Mesendoderm (in vitro differentiated cells): ENCODE measurements around the gene ZIC5. TPM values are rescaled to one million over a fixed set of nuclear protein-coding genes. Genes with fewer than 3 reads are reported as not detected.

Experiments
- DNase-seq: peaks from one replicate; pipeline ENCODE4 v3.0.0; 2013
- H2AK5ac ChIP-seq: 2 replicates; pipeline ENCODE4 v1.6.1; 2013; ENCODE audit warnings: low read length, inconsistent platforms
- H2BK120ac ChIP-seq: 2 replicates; pipeline ENCODE4 v1.6.1; 2013; ENCODE audit warnings: low read depth, mild to moderate bottlenecking, low read length, moderate library complexity, mixed read lengths
- H2BK15ac ChIP-seq: replicated peaks from 2 replicates; pipeline ENCODE4 v1.6.1; 2013; ENCODE audit warnings: low read depth, mild to moderate bottlenecking, moderate library complexity
- H2BK5ac ChIP-seq: 2 replicates; pipeline ENCODE4 v1.6.1; 2013; ENCODE audit warnings: low read length, inconsistent platforms
- H3K18ac ChIP-seq: 2 replicates; pipeline ENCODE4 v1.6.1; 2013; ENCODE audit warnings: mild to moderate bottlenecking, low read length, mixed read lengths
- H3K23ac ChIP-seq: one replicate; pipeline ENCODE4 v1.6.1; 2013; ENCODE audit warnings: low read length
- H3K27ac ChIP-seq: 2 replicates; pipeline ENCODE4 v1.5.1; 2013; ENCODE audit warnings: low read depth, mild to moderate bottlenecking, inconsistent platforms, low read length, moderate library complexity
- H3K27me3 ChIP-seq: 2 replicates; pipeline ENCODE4 v1.6.1; 2013; ENCODE audit warnings: low read length, control low read depth, mild to moderate bottlenecking, inconsistent platforms; ENCODE audit not compliant: insufficient read depth, poor library complexity
- H3K36me3 ChIP-seq: 2 replicates; pipeline ENCODE4 v1.6.1; 2013; ENCODE audit warnings: low read length, inconsistent platforms; ENCODE audit not compliant: control insufficient read depth, insufficient read depth
- H3K4ac ChIP-seq: one replicate; pipeline ENCODE4 v1.6.1; 2013; ENCODE audit warnings: low read depth, mild to moderate bottlenecking, low read length, moderate library complexity
- H3K4me1 ChIP-seq: 2 replicates; pipeline ENCODE4 v1.6.1; 2013; ENCODE audit warnings: low read depth, low read length, inconsistent platforms; ENCODE audit not compliant: control insufficient read depth
- H3K4me2 ChIP-seq: 2 replicates; pipeline ENCODE4 v1.6.1; 2013; ENCODE audit warnings: low read length
- H3K4me3 ChIP-seq: 2 replicates; pipeline ENCODE4 v1.5.1; 2013; ENCODE audit warnings: mild to moderate bottlenecking, low read length
- H3K56ac ChIP-seq: one replicate; pipeline ENCODE4 v1.6.1; 2013; ENCODE audit warnings: low read length
- H3K79me1 ChIP-seq: 2 replicates; pipeline ENCODE4 v1.6.1; 2013; ENCODE audit warnings: low read length, inconsistent platforms
- H3K79me2 ChIP-seq: 2 replicates; pipeline ENCODE4 v1.6.1; 2013; ENCODE audit warnings: mild to moderate bottlenecking, low read length; ENCODE audit not compliant: control insufficient read depth, insufficient read depth
- H3K9ac ChIP-seq: 2 replicates; pipeline ENCODE4 v1.6.1; 2013; ENCODE audit warnings: low read length, inconsistent platforms
- H4K5ac ChIP-seq: one replicate; pipeline ENCODE4 v1.6.1; 2013; ENCODE audit warnings: low read length
- H4K8ac ChIP-seq: one replicate; pipeline ENCODE4 v1.6.1; 2013; ENCODE audit warnings: low read depth, mild to moderate bottlenecking, control low read depth, low read length, moderate library complexity
- WGBS: extraction: QIAGEN DNeasy Blood & Tissue Kit; methylation state at CpG from one replicate; pipeline ENCODE4 v1.1.7; 2013; ENCODE audit warnings: low lambda C conversion rate, missing lambda C conversion rate; ENCODE audit not compliant: insufficient coverage; ENCODE audit errors: extremely low coverage; 5-methylcytosine and 5-hydroxymethylcytosine counted together
- polyA plus RNA-seq, 2 experiments: library from polyadenylated mRNA; stranded (reverse); fragments of 200-250 nt; gene quantifications; one replicate each; pipeline ENCODE4 v1.2.3, GENCODE V29; 2013

Gene ZIC5
- polyA plus RNA-seq (2013, experiment 1 of 2), result 10.9 TPM
- 11.0 TPM for polyA plus RNA-seq (2013, experiment 2 of 2)

DNA sequence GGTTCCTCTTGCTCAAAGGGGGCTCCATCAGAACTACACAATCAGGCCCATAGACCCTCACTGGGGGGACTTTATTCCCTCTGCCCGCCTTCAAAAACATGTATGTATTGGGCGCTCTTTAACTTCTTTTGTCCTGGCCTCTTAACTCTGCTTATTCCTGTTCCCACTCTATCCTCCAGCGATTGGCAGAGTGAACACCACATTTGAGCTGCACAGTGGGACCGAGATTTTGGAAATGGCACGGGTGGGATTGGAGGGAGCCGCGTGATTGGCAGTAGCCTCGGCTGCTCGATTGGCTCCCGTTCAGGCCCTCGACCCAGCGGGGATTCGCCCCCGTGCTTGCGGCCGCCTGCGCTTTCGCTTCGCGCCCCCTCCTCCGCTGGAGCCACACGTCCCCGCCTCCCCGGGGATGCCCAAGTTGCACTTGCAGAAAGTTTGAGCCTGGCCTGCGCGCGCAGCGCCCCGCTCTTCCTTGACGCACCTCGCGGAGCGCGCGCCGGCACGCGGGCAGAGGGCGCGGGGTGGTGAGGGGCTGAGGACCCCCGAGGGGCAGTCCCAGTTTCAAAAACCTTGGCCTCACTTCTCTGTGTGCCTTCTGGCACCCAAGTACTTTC, at the start of gene ZIC5:
ZIC5 (minus strand) TSS at position 192 of the 614 bp plus-strand sequence; CDS start at position 28, 164 bp downstream.
- H3K27me3 ChIP-seq, result no peaks in the 10 kb centered on the region
- H3K27ac ChIP-seq, result peak within 1 kb of the TSS; percentile 95
- peak within 1 kb of the TSS; percentile 28 for H2BK120ac ChIP-seq
- peak within 1 kb of the TSS; percentile 88 for H3K9ac ChIP-seq
- H2BK5ac ChIP-seq, result peak within 1 kb of the TSS; percentile 87
- H3K79me1 ChIP-seq, result peaks cover 4% of the 10 kb centered on the region
- H3K23ac ChIP-seq, result peak within 1 kb of the TSS; percentile 94
- WGBS, result no CpG with 5 or more reads among the region's 41 CpGs
- peaks cover 32% of the 10 kb centered on the region for H3K79me2 ChIP-seq
- H2AK5ac ChIP-seq, result no peak within 1 kb of the TSS
- no peak within 1 kb of the TSS for H4K5ac ChIP-seq
- H3K18ac ChIP-seq, result peak within 1 kb of the TSS; percentile 96
- peak; percentile 91 for DNase-seq
- H3K36me3 ChIP-seq, result no peaks in the 10 kb centered on the region
- H3K56ac ChIP-seq, result peak within 1 kb of the TSS; percentile 98
- peak within 1 kb of the TSS; percentile 85 for H3K4me2 ChIP-seq
- H2BK15ac ChIP-seq, result no peak within 1 kb of the TSS
- H3K4ac ChIP-seq, result peak within 1 kb of the TSS; percentile 99
- peaks cover 10% of the 10 kb centered on the region for H3K4me1 ChIP-seq
- H3K4me3 ChIP-seq, result peak within 1 kb of the TSS; percentile 71
- H4K8ac ChIP-seq, result peak within 1 kb of the TSS; percentile 78

DNA sequence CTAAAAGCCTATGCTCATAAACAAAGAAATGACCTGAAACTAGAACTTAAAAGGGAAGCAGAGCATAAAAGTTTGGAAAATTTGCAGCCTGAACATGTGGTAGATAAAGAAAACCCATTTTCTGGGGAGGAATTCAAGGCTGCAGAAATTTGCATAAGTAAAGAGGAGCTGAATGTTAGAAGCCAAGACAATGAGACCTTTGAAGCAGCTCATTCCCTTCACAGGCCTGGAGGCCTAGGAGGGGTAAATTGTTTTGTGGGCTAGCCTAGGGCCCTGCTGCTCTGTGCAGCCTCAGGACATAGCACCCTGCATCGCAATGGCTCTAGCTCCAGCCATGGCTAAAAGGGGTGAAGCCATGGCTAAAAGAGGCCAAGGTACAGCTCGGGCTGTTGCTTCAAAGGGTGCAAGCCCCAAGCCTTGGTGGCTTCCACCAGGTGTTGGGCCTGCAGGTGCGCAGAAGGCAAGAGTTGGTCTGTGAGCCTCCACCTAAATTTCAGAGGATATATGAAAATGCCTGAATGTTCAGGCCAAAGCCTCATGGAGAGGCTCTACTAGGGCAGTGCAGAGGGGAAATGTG, 48.3 kb upstream of the ZIC5 start:
- Histone ChIP-seq H3K56ac (no peak overlapping the region), H4K5ac (no peak overlapping the region), H2AK5ac (no peak overlapping the region), H4K8ac (no peak overlapping the region), H3K23ac (no peak overlapping the region), H3K79me1 (no peaks in the 10 kb centered on the region), H3K4me1 (no peaks in the 10 kb centered on the region), H3K4me2 (no peak overlapping the region), H3K9ac (no peak overlapping the region), H3K4me3 (no peak overlapping the region), H3K18ac (no peak overlapping the region), H3K79me2 (no peaks in the 10 kb centered on the region), H3K4ac (no peak overlapping the region), H3K36me3 (no peaks in the 10 kb centered on the region), H3K27me3 (no peaks in the 10 kb centered on the region), H3K27ac (no peak overlapping the region), H2BK5ac (no peak overlapping the region), H2BK15ac (no peak overlapping the region), H2BK120ac (no peak overlapping the region)
- no CpG with 5 or more reads among the region's 3 CpGs for WGBS
- no peak for DNase-seq

DNA sequence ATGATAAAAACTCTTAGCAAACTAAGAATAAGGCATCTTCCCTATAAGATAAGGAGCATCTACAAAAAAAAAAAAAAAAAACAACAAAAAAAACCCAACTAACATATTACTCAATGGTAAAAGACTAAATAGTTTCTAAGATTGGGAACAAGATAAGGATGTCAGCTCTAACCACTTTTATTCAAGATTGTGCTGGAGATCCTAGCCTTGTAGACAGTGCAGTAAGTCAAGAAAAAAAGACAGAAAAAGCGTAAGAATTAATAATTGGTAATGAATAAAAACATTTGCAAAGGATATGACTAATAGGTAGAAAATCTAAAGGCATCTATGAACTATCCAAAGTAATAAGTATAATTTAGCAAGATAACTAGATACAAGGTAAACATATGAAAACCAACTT, 43.1 kb upstream of the ZIC5 start:
- H3K18ac ChIP-seq, result no peak overlapping the region
- no peak overlapping the region for H3K27ac ChIP-seq
- H3K27me3 ChIP-seq, result no peaks in the 10 kb centered on the region
- H3K9ac ChIP-seq, result no peak overlapping the region
- no peak overlapping the region for H2BK15ac ChIP-seq
- no peaks in the 10 kb centered on the region for H3K4me1 ChIP-seq
- H3K4me3 ChIP-seq, result no peak overlapping the region
- no peaks in the 10 kb centered on the region for H3K36me3 ChIP-seq
- H2BK120ac ChIP-seq, result no peak overlapping the region
- H3K56ac ChIP-seq, result no peak overlapping the region
- no peak overlapping the region for H3K4ac ChIP-seq
- no peak overlapping the region for H3K4me2 ChIP-seq
- H4K8ac ChIP-seq, result no peak overlapping the region
- no peaks in the 10 kb centered on the region for H3K79me2 ChIP-seq
- no peak overlapping the region for H2BK5ac ChIP-seq
- no peaks in the 10 kb centered on the region for H3K79me1 ChIP-seq
- WGBS, result no CpG with 5 or more reads among the region's 1 CpG
- no peak for DNase-seq
- H4K5ac ChIP-seq, result no peak overlapping the region
- H3K23ac ChIP-seq, result no peak overlapping the region
- H2AK5ac ChIP-seq, result no peak overlapping the region

DNA sequence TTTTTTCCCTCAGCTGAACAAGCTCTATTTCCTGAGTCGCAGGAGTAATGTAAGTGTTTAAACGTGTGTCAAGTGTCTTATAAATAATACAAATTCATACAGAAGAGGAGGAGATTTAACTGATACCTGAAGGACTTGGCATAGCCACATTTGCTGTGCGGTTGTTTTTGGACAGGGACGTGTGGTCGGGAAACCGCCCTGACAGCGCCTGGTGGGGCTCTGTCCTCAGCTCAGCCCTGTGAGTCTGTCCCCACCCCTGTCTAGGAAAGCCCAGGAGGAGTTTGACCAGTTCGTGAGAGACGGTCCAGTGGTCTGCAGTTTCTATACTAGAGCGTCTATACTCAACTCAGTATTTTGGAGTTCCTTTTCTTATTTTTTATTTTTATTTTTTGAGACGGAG, 26.7 kb upstream of the ZIC5 start:
- Histone ChIP-seq H3K4me3 (no peak overlapping the region), H3K4ac (no peak overlapping the region), H3K56ac (no peak overlapping the region), H2BK5ac (no peak overlapping the region), H3K18ac (no peak overlapping the region), H3K23ac (no peak overlapping the region), H3K79me2 (no peaks in the 10 kb centered on the region), H2AK5ac (no peak overlapping the region), H2BK15ac (peak overlapping the region; percentile 61), H2BK120ac (no peak overlapping the region), H3K79me1 (no peaks in the 10 kb centered on the region), H3K27ac (no peak overlapping the region), H3K4me2 (no peak overlapping the region), H3K9ac (no peak overlapping the region), H3K36me3 (no peaks in the 10 kb centered on the region), H3K4me1 (peaks cover 4% of the 10 kb centered on the region), H4K5ac (no peak overlapping the region), H4K8ac (peak overlapping the region; percentile 42), H3K27me3 (no peaks in the 10 kb centered on the region)
- DNase-seq, result no peak
- no CpG with 5 or more reads among the region's 11 CpGs for WGBS

DNA sequence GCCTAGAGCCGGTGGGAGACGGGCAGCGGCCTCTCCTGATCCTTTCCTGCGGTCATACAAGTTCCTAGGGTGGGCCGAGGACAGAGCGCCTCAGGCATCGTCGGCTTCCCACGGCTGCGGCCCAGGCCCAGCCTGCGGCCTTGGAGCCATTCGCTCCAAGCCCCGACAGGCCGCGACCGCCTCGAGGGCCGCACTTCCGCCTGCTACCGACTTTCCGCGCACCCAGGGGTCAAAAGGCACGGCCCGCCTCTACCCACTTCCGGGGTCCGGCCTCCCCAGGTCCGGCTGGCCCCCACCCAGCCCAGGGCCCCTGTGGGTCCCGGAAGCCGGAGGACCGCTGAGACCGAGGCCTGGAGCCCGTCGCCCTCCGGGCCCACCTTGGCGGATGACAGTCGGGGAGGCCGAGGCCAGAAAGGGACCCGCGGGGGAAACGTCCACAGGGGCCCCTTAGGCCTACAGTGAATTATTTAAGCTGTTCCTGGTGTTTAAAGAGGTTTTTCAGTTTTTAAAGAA, 26.2 kb upstream of the ZIC5 start:
- peak overlapping the region; percentile 65 for H3K9ac ChIP-seq
- peak overlapping the region; percentile 15 for H3K27ac ChIP-seq
- H3K79me1 ChIP-seq, result no peaks in the 10 kb centered on the region
- no peak overlapping the region for H2AK5ac ChIP-seq
- no peak overlapping the region for H2BK5ac ChIP-seq
- WGBS, result no CpG with 5 or more reads among the region's 40 CpGs
- peak overlapping the region; percentile 86 for H3K18ac ChIP-seq
- peak overlapping the region; percentile 88 for H3K56ac ChIP-seq
- H2BK120ac ChIP-seq, result peak overlapping the region; percentile 89
- H3K27me3 ChIP-seq, result no peaks in the 10 kb centered on the region
- no peak for DNase-seq
- H3K4me2 ChIP-seq, result peak overlapping the region; percentile 49
- H2BK15ac ChIP-seq, result peak overlapping the region; percentile 61
- H3K4me1 ChIP-seq, result peaks cover 4% of the 10 kb centered on the region
- H4K5ac ChIP-seq, result no peak overlapping the region
- H3K4ac ChIP-seq, result peak overlapping the region; percentile 97
- no peaks in the 10 kb centered on the region for H3K79me2 ChIP-seq
- H4K8ac ChIP-seq, result peak overlapping the region; percentile 100
- H3K4me3 ChIP-seq, result no peak overlapping the region
- H3K36me3 ChIP-seq, result no peaks in the 10 kb centered on the region
- H3K23ac ChIP-seq, result peak overlapping the region; percentile 48
